Measurements from ENCODE around the gene LRRC49. TPM values are rescaled to one million over a fixed set of nuclear protein-coding genes. Genes with fewer than 3 reads are reported as not detected.

Gene LRRC49
- total RNA-seq, 1 donor from 2014 or later, result 86.6 TPM

- H3K27me3 ChIP-seq (ENCODE audit: low read depth), result no peaks in the 10 kb centered on the region
- no peaks in the 10 kb centered on the region for H3K9me3 ChIP-seq (replicated peaks)
- TF ChIP-seq CTCF (IDR thresholded peaks at IDR 0.05; ENCODE audit: borderline replicate concordance), result no peak
- intact Hi-C loops (cut with micrococcal nuclease), result no loop called here
- H3K27ac ChIP-seq (replicated peaks), result no peak overlapping the region
- no peaks in the 10 kb centered on the region for H3K4me1 ChIP-seq
- DNase-seq, result no peak
- H3K4me3 ChIP-seq, result no peak overlapping the region
- peaks cover 5% of the 10 kb centered on the region for H3K36me3 ChIP-seq
These were observed 69.5 kb downstream of the LRRC49 start for GRCh38 chr15:70962084-70962483.

- Histone ChIP-seq H3K36me3 (peaks cover 5% of the 10 kb centered on the region), H3K4me3 (no peak overlapping the region), H3K4me1 (no peaks in the 10 kb centered on the region), H3K9me3 (replicated peaks) (peaks cover 1% of the 10 kb centered on the region), H3K27ac (replicated peaks) (no peak overlapping the region), H3K27me3 (ENCODE audit: low read depth) (no peaks in the 10 kb centered on the region)
- TF ChIP-seq CTCF (IDR thresholded peaks at IDR 0.05; ENCODE audit: borderline replicate concordance), result no peak
- intact Hi-C loops (cut with micrococcal nuclease), result no loop called here
- DNase-seq, result no peak
These were observed 70.6 kb downstream of the LRRC49 start for GRCh38 chr15:70963199-70963598.

- Histone ChIP-seq H3K27ac (replicated peaks) (no peak overlapping the region), H3K9me3 (replicated peaks) (peaks cover 4% of the 10 kb centered on the region), H3K4me1 (no peaks in the 10 kb centered on the region), H3K27me3 (ENCODE audit: low read depth) (no peaks in the 10 kb centered on the region), H3K36me3 (peaks cover 5% of the 10 kb centered on the region), H3K4me3 (no peak overlapping the region)
- intact Hi-C loops (cut with micrococcal nuclease), result no loop called here
- no peak for TF ChIP-seq CTCF (IDR thresholded peaks at IDR 0.05; ENCODE audit: borderline replicate concordance)
- no peak for DNase-seq
These were observed 71.4 kb downstream of the LRRC49 start for GRCh38 chr15:70964058-70964457.

- Histone ChIP-seq H3K36me3 (peaks cover 5% of the 10 kb centered on the region), H3K4me3 (no peak overlapping the region), H3K27me3 (ENCODE audit: low read depth) (no peaks in the 10 kb centered on the region), H3K4me1 (no peaks in the 10 kb centered on the region), H3K27ac (replicated peaks) (no peak overlapping the region), H3K9me3 (replicated peaks) (peaks cover 4% of the 10 kb centered on the region)
- no peak for DNase-seq
- TF ChIP-seq CTCF (IDR thresholded peaks at IDR 0.05; ENCODE audit: borderline replicate concordance), result no peak
- intact Hi-C loops (cut with micrococcal nuclease), result no loop called here
These were observed 72.1 kb downstream of the LRRC49 start for GRCh38 chr15:70964686-70965085.

- Histone ChIP-seq H3K27me3 (ENCODE audit: low read depth) (no peaks in the 10 kb centered on the region), H3K36me3 (peaks cover 5% of the 10 kb centered on the region), H3K4me1 (no peaks in the 10 kb centered on the region), H3K4me3 (no peak overlapping the region), H3K27ac (replicated peaks) (no peak overlapping the region), H3K9me3 (replicated peaks) (peaks cover 4% of the 10 kb centered on the region)
- intact Hi-C loops (cut with micrococcal nuclease), result no loop called here
- DNase-seq, result no peak
- no peak for TF ChIP-seq CTCF (IDR thresholded peaks at IDR 0.05; ENCODE audit: borderline replicate concordance)
These were observed 75.0 kb downstream of the LRRC49 start for GRCh38 chr15:70967646-70968045.

Data from left ventricle myocardium inferior (tissue), 1 donor.